K562 (cell line): ENCODE measurements around the gene ZSWIM7. TPM values are rescaled to one million over a fixed set of nuclear protein-coding genes. Genes with fewer than 3 reads are reported as not detected.
A peak's percentile ranks its signal among the peaks of the same experiment; 100 is the strongest.

ENCODE experiments used
- ATAC-seq: fragments of 200-7000 bp; cut with Tn5 transposase; 3 replicates; pipeline ENCODE4 v1.9.1; 2020; ENCODE audit warnings: moderate library complexity
- BruUV-seq: library from RNA; stranded (reverse); fragments of 400-500 nt; replicated peaks from 2 replicates; lab custom pipeline; 2021; lab: Mats Ljungman, UMichigan
- CTCF ChIA-PET: fragments of 300-600 bp; formaldehyde crosslinking; extraction: SDS; loops from one replicate; lab custom pipeline; 2021; ENCODE audit warnings: low intra/inter-chr PET ratio; lab: Yijun Ruan, JAX
- POLR2A ChIA-PET: fragments of 300-600, 350-650 bp; sonication (Branson Sonifier 250); formaldehyde crosslinking; extraction: SDS; loops from one replicate; lab custom pipeline; 2021; ENCODE audit warnings: antibody characterized with exemption, inconsistent platforms; lab: Yijun Ruan, JAX
- DNase-seq, 4 experiments: peaks; one replicate each; pipeline versions ENCODE4 v3.0.0 to v3.0.0-alpha.2; 2011 to 2018; ENCODE audit warnings: low spot score in 3 of 4, mixed read lengths in 3 of 4; ENCODE audit errors: extremely low read depth in 1 of 4
- FAIRE-seq: peaks from 2 replicates; lab custom pipeline; 2011; peaks lifted over from hg19 to GRCh38; lab: Jason Lieb, UNC
- H2AFZ ChIP-seq: 2 replicates; pipeline ENCODE4 v1.6.0; 2011; ENCODE audit warnings: low read depth, low read length, control low read depth, inconsistent platforms
- H3K27ac ChIP-seq: fragments of 200-600 bp; 3 replicates; pipeline ENCODE4 v1.8.0; 2011; ENCODE audit warnings: low read depth, mild to moderate bottlenecking, control low read depth, inconsistent platforms, low read length, moderate library complexity, mixed read lengths; ENCODE audit errors: extremely low read depth
- H3K27me3 ChIP-seq, 2 experiments: fragments of 300-600 bp in 1 of 2; 2 replicates in 1 of 2; 3 replicates in 1 of 2; pipeline versions ENCODE4 v1.6.0 to v1.8.0; 2011; ENCODE audit warnings: inconsistent platforms in 2 of 2, low read length in 2 of 2, mild to moderate bottlenecking in 1 of 2, mixed read lengths in 1 of 2, moderate library complexity in 1 of 2; ENCODE audit not compliant: control insufficient read depth in 2 of 2, insufficient read depth in 2 of 2
- H3K36me3 ChIP-seq: fragments of 300-600 bp; 3 replicates; pipeline ENCODE4 v1.8.0; 2011; ENCODE audit warnings: mild to moderate bottlenecking, low read length, inconsistent platforms; ENCODE audit not compliant: control insufficient read depth, insufficient read depth
- H3K4me1 ChIP-seq, 2 experiments: fragments of 200-600 bp in 1 of 2; replicated peaks in 1 of 2; 2 replicates in 1 of 2; 3 replicates in 1 of 2; pipeline versions ENCODE4 v1.5.1 to v1.8.0; 2011; ENCODE audit warnings: inconsistent platforms in 2 of 2, low read length in 2 of 2, mild to moderate bottlenecking in 1 of 2, mixed read lengths in 1 of 2, moderate library complexity in 1 of 2; ENCODE audit not compliant: control insufficient read depth in 2 of 2, insufficient read depth in 2 of 2
- H3K4me2 ChIP-seq: 2 replicates; pipeline ENCODE4 v1.6.1; 2011; ENCODE audit warnings: low read length, control low read depth, inconsistent platforms, mixed read lengths; ENCODE audit not compliant: insufficient read depth
- H3K4me3 ChIP-seq: fragments of 200-600 bp; sonication (generic), shearing (Covaris generic); 2 replicates; pipeline ENCODE4 v1.5.1; 2016; ENCODE audit warnings: control low read depth, inconsistent platforms
- H3K79me2 ChIP-seq: fragments of 200-600 bp; 3 replicates; pipeline ENCODE4 v1.8.0; 2011; ENCODE audit warnings: low read length, inconsistent platforms; ENCODE audit not compliant: control insufficient read depth, insufficient read depth
- H3K9ac ChIP-seq, 2 experiments: 2 replicates each; pipeline versions ENCODE4 v1.6.0 to v1.6.1; 2011; ENCODE audit warnings: low read depth in 2 of 2, low read length in 2 of 2, control low read depth in 1 of 2, inconsistent platforms in 1 of 2, mild to moderate bottlenecking in 1 of 2, mixed read lengths in 1 of 2; ENCODE audit not compliant: insufficient read depth in 1 of 2
- H3K9me1 ChIP-seq: one replicate; pipeline ENCODE4 v1.6.0; 2011; ENCODE audit warnings: inconsistent platforms, mild to moderate bottlenecking, low read length, moderate library complexity; ENCODE audit not compliant: control insufficient read depth, insufficient read depth
- H3K9me3 ChIP-seq: replicated peaks from 2 replicates; pipeline ENCODE4 v1.5.1; 2011; ENCODE audit warnings: low read depth, low read length, inconsistent platforms; ENCODE audit not compliant: control insufficient read depth, insufficient read depth
- H4K20me1 ChIP-seq: replicated peaks from 2 replicates; pipeline ENCODE4 v1.6.1; 2011; ENCODE audit warnings: low read length, inconsistent platforms, mixed read lengths; ENCODE audit not compliant: control insufficient read depth, insufficient read depth
- CEBPB ChIP-seq: fragments of 450-650 bp; IDR thresholded peaks from 2 replicates; pipeline ENCODE4 v1.6.1; 2016; ENCODE audit warnings: missing genetic modification characterization, missing compliant biosample characterization
- CEBPG ChIP-seq, 3 experiments: fragments of 200-800 bp in 1 of 3; sonication (Bioruptor generic) in 1 of 3; sonication (generic) in 1 of 3; formaldehyde crosslinking in 1 of 3; IDR thresholded peaks in 2 of 3; conservative IDR thresholded peaks in 1 of 3; 2 replicates each; pipeline versions ENCODE4 v1.6.1 to v1.8.0; 2016 to 2022; ENCODE audit warnings: missing compliant biosample characterization in 2 of 3, missing genetic modification characterization in 2 of 3, mild to moderate bottlenecking in 1 of 3, missing genetic modification reagents in 1 of 3
- CGGBP1 ChIP-seq: fragments of 250-450 bp; sonication (Bioruptor Pico); IDR thresholded peaks from 2 replicates; pipeline ENCODE4 v1.9.0; 2021; ENCODE audit warnings: mild to moderate bottlenecking
- CREB5 ChIP-seq: fragments of 250-450 bp; sonication (Bioruptor Pico); IDR thresholded peaks from 2 replicates; pipeline ENCODE4 v1.5.0; 2020; ENCODE audit warnings: mild to moderate bottlenecking
- IRF9 ChIP-seq: fragments of 450-650 bp; IDR thresholded peaks from 2 replicates; pipeline ENCODE4 v1.6.1; 2016; ENCODE audit warnings: missing biosample characterization, missing genetic modification characterization
- SFPQ ChIP-seq: fragments of 200-400 bp; formaldehyde crosslinking; IDR thresholded peaks from 2 replicates; pipeline ENCODE4 v1.6.1; 2017; ENCODE audit warnings: mild to moderate bottlenecking, low read depth, low read length, moderate library complexity
- ZBTB5 ChIP-seq: fragments of 450-650 bp; IDR thresholded peaks from 2 replicates; pipeline ENCODE4 v1.6.1; 2017; ENCODE audit warnings: antibody characterized with exemption
- WGBS: fragments of 100-300 bp; shearing (Covaris generic); methylation state at CpG from one replicate; pipeline ENCODE4 v1.1.6; 2016; ENCODE audit warnings: low coverage, mixed read lengths; ENCODE audit not compliant: insufficient coverage; ENCODE audit errors: missing lambda C conversion rate; 5-methylcytosine and 5-hydroxymethylcytosine counted together
- in situ Hi-C: fragments of 300-500 bp; cut with MboI; formaldehyde crosslinking; loops from 4 replicates; pipeline ENCODE4 v1.15.0; 2018; ENCODE audit warnings: inconsistent platforms, mixed read lengths
- intact Hi-C: fragments of 100-400 bp; cut with micrococcal nuclease; formaldehyde crosslinking; loops from 2 replicates; pipeline ENCODE4 v1.14.2; 2022
- polyA plus RNA-seq, 8 experiments: library from polyadenylated mRNA; depleted of rRNA in 4 of 8; stranded (reverse) in 5 of 8; unstranded in 3 of 8; fragments of >200 nt; fragmentation: Nextera tagmentation in 2 of 8; fragmentation: Illumina TruSeq in 1 of 8; extraction: Ambion mirVana in 2 of 8; extraction: Trizol in 1 of 8; gene quantifications; 2 replicates each; pipeline versions ENCODE4 v1.2.1 to v1.2.3, GENCODE V29; 2011 to 2014; ENCODE audit warnings: inconsistent platforms in 1 of 8, missing spikeins in 1 of 8
- total RNA-seq, 7 experiments: library from RNA; depleted of rRNA in 6 of 7; stranded (reverse); fragments of >200 nt in 6 of 7; fragmentation: Illumina TruSeq in 2 of 7; extraction: Trizol in 2 of 7; gene quantifications; 2 replicates each; pipeline versions ENCODE4 v1.2.1 to v1.2.3, GENCODE V29; 2011 to 2021; ENCODE audit warnings: low replicate concordance in 1 of 7

Gene ZSWIM7
- total and polyA plus RNA-seq, 9 of the 15 experiments (the other 6 are each of a cell fraction or from before 2014, with no cell fraction given): 5.9 to 18.7 (median 9.5) TPM

GRCh38 chr17:15998031-15998562, 1.4 kb downstream of the ZSWIM7 start (continued):
- TF ChIP-seq SFPQ: no peak

GRCh38 chr17:15996322-15996721, 3.2 kb downstream of the ZSWIM7 start:
- H3K79me2 ChIP-seq: peaks cover 18% of the 10 kb centered on the region
- 68% methylated on average over 6 of the region's 6 CpGs for WGBS
- no peak overlapping the region for H3K9ac ChIP-seq
- FAIRE-seq: no peak
- H3K4me2 ChIP-seq: no peak overlapping the region
- ATAC-seq: no peak
- no peaks in the 10 kb centered on the region for H3K9me1 ChIP-seq
- no TSS peak for BruUV-seq
- intact Hi-C loops (no loop called here), in situ Hi-C loops (loop anchor here (10.0 kb wide), 1 partner anchor 52 kb away; the partner anchor contains the start of gene ADORA2B)
- ChIA-PET CTCF (no interaction called here), POLR2A (no interaction called here)
- no peak overlapping the region for H3K27ac ChIP-seq
- H4K20me1 ChIP-seq: no peaks in the 10 kb centered on the region
- TF ChIP-seq CEBPG (CRISPR knock-in tag; IDR thresholded peaks at IDR 0.05): peak; percentile 48; the same call in 1 of the 2 replicates
- peak; percentile 55 to 91 for TF ChIP-seq CEBPG (tag; conservative IDR thresholded peaks at IDR 0.05 in 1 of 2, IDR thresholded peaks at IDR 0.05 in 1 of 2)
- TF ChIP-seq IRF9 (tag): 0 out of 2 replicates have a peak, but pooled peaks have one; percentile 33
- peak; percentile 96 for TF ChIP-seq CEBPB (tag)
- no peak for TF ChIP-seq ZBTB5
- no peak for TF ChIP-seq CGGBP1 (CRISPR knock-in tag)
- TF ChIP-seq CREB5 (CRISPR knock-in tag): no peak
- peaks cover 3% of the 10 kb centered on the region for H3K9me3 ChIP-seq
- H3K27me3 ChIP-seq: no peaks in the 10 kb centered on the region
- DNase-seq: no peak
- peaks cover 8 to 15% of the 10 kb centered on the region in 2 experiments; a peak in 2 of 5 replicates for H3K4me1 ChIP-seq
- peaks cover 8% of the 10 kb centered on the region for H3K36me3 ChIP-seq
- H2AFZ ChIP-seq: no peak overlapping the region
- H3K4me3 ChIP-seq: no peak overlapping the region
